ENCODE results near the gene HSPB9.

The HSPB9 gene

DNA sequence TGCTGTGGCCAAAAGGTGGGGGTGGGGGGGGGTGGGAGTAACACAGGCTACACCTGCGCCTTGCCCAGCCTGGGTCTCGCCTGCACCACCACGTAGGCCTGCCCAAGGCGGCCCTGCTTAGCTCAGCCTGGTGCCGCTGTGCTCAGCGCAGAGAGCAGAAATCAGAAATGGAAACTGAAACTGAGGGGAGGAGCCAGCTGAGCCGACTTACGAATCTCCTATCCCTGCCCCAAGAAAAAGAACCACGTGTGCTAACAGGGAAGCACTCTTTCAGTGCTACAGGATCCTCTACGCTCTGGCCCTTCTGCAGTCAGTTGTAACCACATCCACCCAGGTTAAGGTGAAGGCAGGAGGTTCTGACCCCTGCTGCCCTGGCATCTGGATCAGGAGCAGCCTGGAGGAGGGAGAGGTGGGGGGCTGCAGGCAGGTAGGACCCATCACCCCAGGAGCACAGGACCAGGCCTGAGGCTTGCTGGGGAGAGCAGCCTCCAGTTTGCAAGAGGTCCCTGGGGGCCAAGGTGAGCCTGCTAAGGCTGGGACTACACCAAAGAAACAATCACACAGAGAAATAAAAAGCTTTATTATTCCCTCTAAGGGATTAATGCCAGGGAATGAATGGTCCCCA lies 9.9 kb upstream of the HSPB9 start, which contains the start of gene DHX58 (continued):
- TF ChIP-seq, protein P1, sequence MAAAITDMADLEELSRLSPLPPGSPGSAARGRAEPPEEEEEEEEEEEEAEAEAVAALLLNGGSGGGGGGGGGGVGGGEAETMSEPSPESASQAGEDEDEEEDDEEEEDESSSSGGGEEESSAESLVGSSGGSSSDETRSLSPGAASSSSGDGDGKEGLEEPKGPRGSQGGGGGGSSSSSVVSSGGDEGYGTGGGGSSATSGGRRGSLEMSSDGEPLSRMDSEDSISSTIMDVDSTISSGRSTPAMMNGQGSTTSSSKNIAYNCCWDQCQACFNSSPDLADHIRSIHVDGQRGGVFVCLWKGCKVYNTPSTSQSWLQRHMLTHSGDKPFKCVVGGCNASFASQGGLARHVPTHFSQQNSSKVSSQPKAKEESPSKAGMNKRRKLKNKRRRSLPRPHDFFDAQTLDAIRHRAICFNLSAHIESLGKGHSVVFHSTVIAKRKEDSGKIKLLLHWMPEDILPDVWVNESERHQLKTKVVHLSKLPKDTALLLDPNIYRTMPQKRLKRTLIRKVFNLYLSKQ (tag by site-specific recombination; IDR thresholded peaks at IDR 0.05; ENCODE audit: borderline replicate concordance), result no peak
- TF ChIP-seq, protein P2, sequence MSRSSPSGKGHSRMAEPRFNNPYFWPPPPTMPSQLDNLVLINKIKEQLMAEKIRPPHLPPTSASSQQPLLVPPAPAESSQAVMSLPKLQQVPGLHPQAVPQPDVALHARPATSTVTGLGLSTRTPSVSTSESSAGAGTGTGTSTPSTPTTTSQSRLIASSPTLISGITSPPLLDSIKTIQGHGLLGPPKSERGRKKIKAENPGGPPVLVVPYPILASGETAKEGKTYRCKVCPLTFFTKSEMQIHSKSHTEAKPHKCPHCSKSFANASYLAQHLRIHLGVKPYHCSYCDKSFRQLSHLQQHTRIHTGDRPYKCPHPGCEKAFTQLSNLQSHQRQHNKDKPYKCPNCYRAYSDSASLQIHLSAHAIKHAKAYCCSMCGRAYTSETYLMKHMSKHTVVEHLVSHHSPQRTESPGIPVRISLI (tag by site-specific recombination; IDR thresholded peaks at IDR 0.05), result no peak
- TF ChIP-seq ZNF248 (tag by site-specific recombination; IDR thresholded peaks at IDR 0.05) (no peak), ZNF433 (tag by site-specific recombination; IDR thresholded peaks at IDR 0.05; ENCODE audit: low read depth) (no peak), ZNF571 (tag by site-specific recombination; IDR thresholded peaks at IDR 0.05) (no peak), FEZF1 (tag by site-specific recombination; IDR thresholded peaks at IDR 0.05) (no peak), ZNF404 (tag by site-specific recombination; IDR thresholded peaks at IDR 0.05) (no peak), KLF1 (tag by site-specific recombination; IDR thresholded peaks at IDR 0.05) (no peak), ZNF785 (tag by site-specific recombination; IDR thresholded peaks at IDR 0.05) (no peak), ZNF335 (tag by site-specific recombination; conservative IDR thresholded peaks at IDR 0.05) (peak; percentile 59), KLF9 (tag by site-specific recombination; IDR thresholded peaks at IDR 0.05; ENCODE audit: low read depth) (no peak), KLF8 (tag by site-specific recombination; IDR thresholded peaks at IDR 0.05) (no peak), ZNF629 (tag by site-specific recombination; IDR thresholded peaks at IDR 0.05) (no peak), ZNF223 (tag by site-specific recombination; IDR thresholded peaks at IDR 0.05) (0 out of 2 replicates have a peak, but pooled peaks have one; percentile 39), OVOL3 (tag by site-specific recombination; IDR thresholded peaks at IDR 0.05) (no peak), ZNF621 (tag by site-specific recombination; IDR thresholded peaks at IDR 0.05) (no peak), YY2 (tag by site-specific recombination; IDR thresholded peaks at IDR 0.05) (no peak), ZNF530 (tag by site-specific recombination; IDR thresholded peaks at IDR 0.05; ENCODE audit: low read depth) (no peak)
- TF ChIP-seq, protein P3, sequence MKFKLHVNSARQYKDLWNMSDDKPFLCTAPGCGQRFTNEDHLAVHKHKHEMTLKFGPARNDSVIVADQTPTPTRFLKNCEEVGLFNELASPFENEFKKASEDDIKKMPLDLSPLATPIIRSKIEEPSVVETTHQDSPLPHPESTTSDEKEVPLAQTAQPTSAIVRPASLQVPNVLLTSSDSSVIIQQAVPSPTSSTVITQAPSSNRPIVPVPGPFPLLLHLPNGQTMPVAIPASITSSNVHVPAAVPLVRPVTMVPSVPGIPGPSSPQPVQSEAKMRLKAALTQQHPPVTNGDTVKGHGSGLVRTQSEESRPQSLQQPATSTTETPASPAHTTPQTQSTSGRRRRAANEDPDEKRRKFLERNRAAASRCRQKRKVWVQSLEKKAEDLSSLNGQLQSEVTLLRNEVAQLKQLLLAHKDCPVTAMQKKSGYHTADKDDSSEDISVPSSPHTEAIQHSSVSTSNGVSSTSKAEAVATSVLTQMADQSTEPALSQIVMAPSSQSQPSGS (tag by site-specific recombination; IDR thresholded peaks at IDR 0.05; ENCODE audit: low read depth), result no peak
- TF ChIP-seq, protein P4, sequence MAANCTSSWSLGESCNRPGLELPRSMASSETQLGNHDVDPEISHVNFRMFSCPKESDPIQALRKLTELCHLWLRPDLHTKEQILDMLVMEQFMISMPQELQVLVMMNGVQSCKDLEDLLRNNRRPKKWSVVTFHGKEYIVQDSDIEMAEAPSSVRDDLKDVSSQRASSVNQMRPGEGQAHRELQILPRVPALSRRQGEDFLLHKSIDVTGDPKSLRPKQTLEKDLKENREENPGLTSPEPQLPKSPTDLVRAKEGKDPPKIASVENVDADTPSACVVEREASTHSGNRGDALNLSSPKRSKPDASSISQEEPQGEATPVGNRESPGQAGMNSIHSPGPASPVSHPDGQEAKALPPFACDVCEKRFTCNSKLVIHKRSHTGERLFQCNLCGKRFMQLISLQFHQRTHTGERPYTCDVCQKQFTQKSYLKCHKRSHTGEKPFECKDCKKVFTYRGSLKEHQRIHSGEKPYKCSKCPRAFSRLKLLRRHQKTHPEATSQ (tag by site-specific recombination; IDR thresholded peaks at IDR 0.05), result no peak
- TF ChIP-seq, protein P5, sequence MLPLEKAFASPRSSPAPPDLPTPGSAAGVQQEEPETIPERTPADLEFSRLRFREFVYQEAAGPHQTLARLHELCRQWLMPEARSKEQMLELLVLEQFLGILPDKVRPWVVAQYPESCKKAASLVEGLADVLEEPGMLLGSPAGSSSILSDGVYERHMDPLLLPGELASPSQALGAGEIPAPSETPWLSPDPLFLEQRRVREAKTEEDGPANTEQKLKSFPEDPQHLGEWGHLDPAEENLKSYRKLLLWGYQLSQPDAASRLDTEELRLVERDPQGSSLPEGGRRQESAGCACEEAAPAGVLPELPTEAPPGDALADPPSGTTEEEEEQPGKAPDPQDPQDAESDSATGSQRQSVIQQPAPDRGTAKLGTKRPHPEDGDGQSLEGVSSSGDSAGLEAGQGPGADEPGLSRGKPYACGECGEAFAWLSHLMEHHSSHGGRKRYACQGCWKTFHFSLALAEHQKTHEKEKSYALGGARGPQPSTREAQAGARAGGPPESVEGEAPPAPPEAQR (tag by site-specific recombination; IDR thresholded peaks at IDR 0.05), result no peak
- TF ChIP-seq, protein P6, sequence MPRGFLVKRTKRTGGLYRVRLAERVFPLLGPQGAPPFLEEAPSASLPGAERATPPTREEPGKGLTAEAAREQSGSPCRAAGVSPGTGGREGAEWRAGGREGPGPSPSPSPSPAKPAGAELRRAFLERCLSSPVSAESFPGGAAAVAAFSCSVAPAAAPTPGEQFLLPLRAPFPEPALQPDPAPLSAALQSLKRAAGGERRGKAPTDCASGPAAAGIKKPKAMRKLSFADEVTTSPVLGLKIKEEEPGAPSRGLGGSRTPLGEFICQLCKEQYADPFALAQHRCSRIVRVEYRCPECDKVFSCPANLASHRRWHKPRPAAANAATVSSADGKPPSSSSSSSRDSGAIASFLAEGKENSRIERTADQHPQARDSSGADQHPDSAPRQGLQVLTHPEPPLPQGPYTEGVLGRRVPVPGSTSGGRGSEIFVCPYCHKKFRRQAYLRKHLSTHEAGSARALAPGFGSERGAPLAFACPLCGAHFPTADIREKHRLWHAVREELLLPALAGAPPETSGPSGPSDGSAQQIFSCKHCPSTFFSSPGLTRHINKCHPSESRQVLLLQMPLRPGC (tag by site-specific recombination; IDR thresholded peaks at IDR 0.05), result no peak
- TF ChIP-seq, protein P7, sequence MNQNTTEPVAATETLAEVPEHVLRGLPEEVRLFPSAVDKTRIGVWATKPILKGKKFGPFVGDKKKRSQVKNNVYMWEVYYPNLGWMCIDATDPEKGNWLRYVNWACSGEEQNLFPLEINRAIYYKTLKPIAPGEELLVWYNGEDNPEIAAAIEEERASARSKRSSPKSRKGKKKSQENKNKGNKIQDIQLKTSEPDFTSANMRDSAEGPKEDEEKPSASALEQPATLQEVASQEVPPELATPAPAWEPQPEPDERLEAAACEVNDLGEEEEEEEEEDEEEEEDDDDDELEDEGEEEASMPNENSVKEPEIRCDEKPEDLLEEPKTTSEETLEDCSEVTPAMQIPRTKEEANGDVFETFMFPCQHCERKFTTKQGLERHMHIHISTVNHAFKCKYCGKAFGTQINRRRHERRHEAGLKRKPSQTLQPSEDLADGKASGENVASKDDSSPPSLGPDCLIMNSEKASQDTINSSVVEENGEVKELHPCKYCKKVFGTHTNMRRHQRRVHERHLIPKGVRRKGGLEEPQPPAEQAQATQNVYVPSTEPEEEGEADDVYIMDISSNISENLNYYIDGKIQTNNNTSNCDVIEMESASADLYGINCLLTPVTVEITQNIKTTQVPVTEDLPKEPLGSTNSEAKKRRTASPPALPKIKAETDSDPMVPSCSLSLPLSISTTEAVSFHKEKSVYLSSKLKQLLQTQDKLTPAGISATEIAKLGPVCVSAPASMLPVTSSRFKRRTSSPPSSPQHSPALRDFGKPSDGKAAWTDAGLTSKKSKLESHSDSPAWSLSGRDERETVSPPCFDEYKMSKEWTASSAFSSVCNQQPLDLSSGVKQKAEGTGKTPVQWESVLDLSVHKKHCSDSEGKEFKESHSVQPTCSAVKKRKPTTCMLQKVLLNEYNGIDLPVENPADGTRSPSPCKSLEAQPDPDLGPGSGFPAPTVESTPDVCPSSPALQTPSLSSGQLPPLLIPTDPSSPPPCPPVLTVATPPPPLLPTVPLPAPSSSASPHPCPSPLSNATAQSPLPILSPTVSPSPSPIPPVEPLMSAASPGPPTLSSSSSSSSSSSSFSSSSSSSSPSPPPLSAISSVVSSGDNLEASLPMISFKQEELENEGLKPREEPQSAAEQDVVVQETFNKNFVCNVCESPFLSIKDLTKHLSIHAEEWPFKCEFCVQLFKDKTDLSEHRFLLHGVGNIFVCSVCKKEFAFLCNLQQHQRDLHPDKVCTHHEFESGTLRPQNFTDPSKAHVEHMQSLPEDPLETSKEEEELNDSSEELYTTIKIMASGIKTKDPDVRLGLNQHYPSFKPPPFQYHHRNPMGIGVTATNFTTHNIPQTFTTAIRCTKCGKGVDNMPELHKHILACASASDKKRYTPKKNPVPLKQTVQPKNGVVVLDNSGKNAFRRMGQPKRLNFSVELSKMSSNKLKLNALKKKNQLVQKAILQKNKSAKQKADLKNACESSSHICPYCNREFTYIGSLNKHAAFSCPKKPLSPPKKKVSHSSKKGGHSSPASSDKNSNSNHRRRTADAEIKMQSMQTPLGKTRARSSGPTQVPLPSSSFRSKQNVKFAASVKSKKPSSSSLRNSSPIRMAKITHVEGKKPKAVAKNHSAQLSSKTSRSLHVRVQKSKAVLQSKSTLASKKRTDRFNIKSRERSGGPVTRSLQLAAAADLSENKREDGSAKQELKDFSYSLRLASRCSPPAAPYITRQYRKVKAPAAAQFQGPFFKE (tag by site-specific recombination; IDR thresholded peaks at IDR 0.05; ENCODE audit: borderline replicate concordance), result no peak

Measured in HEK293 (cell line).